Measurements from ENCODE around the gene RAB29.

- TF ChIP-seq REST (IDR thresholded peaks at IDR 0.05; ENCODE audit: insufficient replicate concordance, low read depth) (no peak), CTCF (IDR thresholded peaks at IDR 0.05; ENCODE audit: insufficient read depth, low read length) (no peak)
Observed at GRCh38 chr1:205785446-205785845, 10.2 kb upstream of the RAB29 start.
